Caco-2 (cell line): Measurements from ENCODE around the gene CAMK1D. TPM values are rescaled to one million over a fixed set of nuclear protein-coding genes. Genes with fewer than 3 reads are reported as not detected.
A peak's percentile ranks its signal among the peaks of the same experiment; 100 is the strongest.

Source experiments
- BruUV-seq: library from RNA; stranded (reverse); fragments of 400-500 nt; replicated peaks from 2 replicates; lab custom pipeline; 2021; lab: Mats Ljungman, UMichigan
- CTCF ChIA-PET: fragments of 300-600 bp; sonication (Branson Sonifier 250); formaldehyde crosslinking; loops from one replicate; lab custom pipeline; 2022; ENCODE audit warnings: antibody characterized with exemption; lab: Charles Lee
- POLR2A ChIA-PET: fragments of 300-600 bp; sonication (Branson Sonifier 250); formaldehyde crosslinking; loops from one replicate; lab custom pipeline; 2022; ENCODE audit warnings: antibody characterized with exemption; lab: Charles Lee
- DNase-seq, 2 experiments: peaks; one replicate each; pipeline versions ENCODE4 v3.0.0 to v3.0.0-alpha.2; 2020 to 2022
- H3K27me3 ChIP-seq: replicated peaks from 2 replicates; pipeline ENCODE4 v1.6.0; 2011; ENCODE audit warnings: low read length; ENCODE audit not compliant: control insufficient read depth, insufficient read depth
- H3K36me3 ChIP-seq: 2 replicates; pipeline ENCODE4 v1.5.1; 2011; ENCODE audit warnings: low read length; ENCODE audit not compliant: control insufficient read depth, insufficient read depth
- H3K4me1 ChIP-seq: fragments of 250-450 bp; sonication (Bioruptor Pico); 2 replicates; pipeline ENCODE4 v1.5.1; 2020; ENCODE audit warnings: mild to moderate bottlenecking
- H3K4me3 ChIP-seq: 2 replicates; pipeline ENCODE4 v1.5.1; 2011; ENCODE audit warnings: low read depth, mild to moderate bottlenecking, control low read depth, low read length
- H3K9me3 ChIP-seq: fragments of 250-450 bp; sonication (Bioruptor Pico); 2 replicates; pipeline ENCODE4 v1.5.1; 2020; ENCODE audit warnings: mild to moderate bottlenecking, moderate library complexity
- H3K27ac Mint-ChIP-seq: one replicate; pipeline ENCODE4 v1.8.0; 2022; ENCODE audit warnings: mixed read lengths; ENCODE audit not compliant: unreplicated experiment
- H3K27me3 Mint-ChIP-seq: one replicate; pipeline ENCODE4 v1.8.0; 2022; ENCODE audit warnings: mixed read lengths; ENCODE audit not compliant: insufficient read depth, unreplicated experiment
- H3K36me3 Mint-ChIP-seq: one replicate; pipeline ENCODE4 v1.8.0; 2022; ENCODE audit warnings: mild to moderate bottlenecking, mixed read lengths; ENCODE audit not compliant: insufficient read depth, unreplicated experiment
- H3K4me1 Mint-ChIP-seq: one replicate; pipeline ENCODE4 v1.8.0; 2022; ENCODE audit warnings: low read depth, mixed read lengths; ENCODE audit not compliant: unreplicated experiment
- H3K4me3 Mint-ChIP-seq: one replicate; pipeline ENCODE4 v1.8.0; 2022; ENCODE audit warnings: mild to moderate bottlenecking, moderate library complexity, mixed read lengths; ENCODE audit not compliant: unreplicated experiment
- H3K9me3 Mint-ChIP-seq: one replicate; pipeline ENCODE4 v1.8.0; 2022; ENCODE audit warnings: mixed read lengths; ENCODE audit not compliant: unreplicated experiment
- CTCF ChIP-seq, 2 experiments: fragments of 200-600 bp in 1 of 2; IDR thresholded peaks; 1 replicate in 1 of 2; 2 replicates in 1 of 2; pipeline versions ENCODE4 v1.5.1 to v1.8.0; 2011 to 2022; ENCODE audit warnings: antibody characterized with exemption in 1 of 2, control low read depth in 1 of 2, inconsistent platforms in 1 of 2, low read depth in 1 of 2, low read length in 1 of 2, mild to moderate bottlenecking in 1 of 2, moderate library complexity in 1 of 2; ENCODE audit not compliant: insufficient read depth in 1 of 2, severe bottlenecking in 1 of 2, unreplicated experiment in 1 of 2
- intact Hi-C: fragments of 100-400 bp; cut with micrococcal nuclease; formaldehyde crosslinking; loops from one replicate; pipeline ENCODE4 v1.10.0; 2022; ENCODE audit not compliant: unreplicated experiment
- total RNA-seq: library from RNA; stranded (reverse); gene quantifications from 2 replicates; pipeline ENCODE4 v1.2.3, GENCODE V29; 2022

The CAMK1D gene
- total RNA-seq, 1 experiment from 2014 or later = 10.9 TPM

GRCh38 chr10:12510984-12511383 lies 161.6 kb downstream of the CAMK1D start:
- no peaks in the 10 kb centered on the region for H3K4me1 Mint-ChIP-seq
- no peak overlapping the region for H3K4me3 ChIP-seq
- no peak overlapping the region for H3K27ac Mint-ChIP-seq
- TF ChIP-seq CTCF (IDR thresholded peaks at IDR 0.05; ENCODE audit: insufficient read depth in 1 of 2, low read depth in 1 of 2, low read length in 1 of 2, severe bottlenecking in 1 of 2, unreplicated experiment in 1 of 2) = no peak
- no peak overlapping the region for H3K4me3 Mint-ChIP-seq
- ChIA-PET CTCF (no interaction called here), POLR2A (no interaction called here)
- no peaks in the 10 kb centered on the region for H3K9me3 Mint-ChIP-seq
- intact Hi-C loops = no loop called here
- no peaks in the 10 kb centered on the region for H3K36me3 Mint-ChIP-seq
- H3K27me3 ChIP-seq = no peaks in the 10 kb centered on the region
- peak in 1 of 2 experiments; percentile 4 for DNase-seq
- H3K4me1 ChIP-seq = no peaks in the 10 kb centered on the region
- H3K9me3 ChIP-seq = no peaks in the 10 kb centered on the region
- BruUV-seq = no TSS peak
- no peaks in the 10 kb centered on the region for H3K36me3 ChIP-seq
- no peaks in the 10 kb centered on the region for H3K27me3 Mint-ChIP-seq

- H3K4me1 ChIP-seq = no peaks in the 10 kb centered on the region
- no peak overlapping the region for H3K4me3 ChIP-seq
- Mint-ChIP-seq H3K4me1 (no peaks in the 10 kb centered on the region), H3K9me3 (no peaks in the 10 kb centered on the region), H3K27ac (no peak overlapping the region), H3K27me3 (no peaks in the 10 kb centered on the region), H3K36me3 (no peaks in the 10 kb centered on the region), H3K4me3 (no peak overlapping the region)
- no peak for TF ChIP-seq CTCF (IDR thresholded peaks at IDR 0.05; ENCODE audit: insufficient read depth in 1 of 2, low read depth in 1 of 2, low read length in 1 of 2, severe bottlenecking in 1 of 2, unreplicated experiment in 1 of 2)
- H3K36me3 ChIP-seq = no peaks in the 10 kb centered on the region
- no peaks in the 10 kb centered on the region for H3K9me3 ChIP-seq
- ChIA-PET POLR2A (no interaction called here), CTCF (interaction anchor here (0.7 kb wide), 1 partner anchor 145 kb away, joined by 4 read pairs; no protein-coding TSS in a partner anchor)
- BruUV-seq = no TSS peak
- peak in 1 of 2 experiments; percentile 25 for DNase-seq
- intact Hi-C loops = no loop called here
- H3K27me3 ChIP-seq = no peaks in the 10 kb centered on the region
Measured at GRCh38 chr10:12511651-12512050, 162.3 kb downstream of the CAMK1D start.

- DNase-seq = peak in 1 of 2 experiments; percentile 7
- H3K9me3 ChIP-seq = no peaks in the 10 kb centered on the region
- no TSS peak for BruUV-seq
- no peaks in the 10 kb centered on the region for H3K27me3 ChIP-seq
- intact Hi-C loops = no loop called here
- CTCF ChIA-PET = interaction anchor here (0.6 to 0.7 kb wide), 2 partner anchors 62 to 144 kb away, joined by 3 to 4 read pairs; no protein-coding TSS in a partner anchor
- Mint-ChIP-seq H3K36me3 (no peaks in the 10 kb centered on the region), H3K4me1 (no peaks in the 10 kb centered on the region), H3K27ac (no peak overlapping the region), H3K27me3 (no peaks in the 10 kb centered on the region), H3K4me3 (no peak overlapping the region), H3K9me3 (no peaks in the 10 kb centered on the region)
- no peak for TF ChIP-seq CTCF (IDR thresholded peaks at IDR 0.05; ENCODE audit: insufficient read depth in 1 of 2, low read depth in 1 of 2, low read length in 1 of 2, severe bottlenecking in 1 of 2, unreplicated experiment in 1 of 2)
- POLR2A ChIA-PET = no interaction called here
- no peaks in the 10 kb centered on the region for H3K36me3 ChIP-seq
- no peak overlapping the region for H3K4me3 ChIP-seq
- no peaks in the 10 kb centered on the region for H3K4me1 ChIP-seq
Measured at GRCh38 chr10:12512332-12513002, 163.1 kb downstream of the CAMK1D start.
